HepG2 (cell line): ENCODE data around the gene VGF. TPM values are rescaled to one million over a fixed set of nuclear protein-coding genes. Genes with fewer than 3 reads are reported as not detected.

ENCODE experiments used
- ATF1 ChIP-seq: IDR thresholded peaks from 2 replicates; pipeline ENCODE4 v1.6.1; 2016; ENCODE audit warnings: mild to moderate bottlenecking, control low read depth
- EP300 ChIP-seq, 3 experiments: sonication (generic) in 1 of 3; formaldehyde crosslinking in 1 of 3; IDR thresholded peaks; 2 replicates each; pipeline versions ENCODE4 v1.5.1 to v1.6.1; 2011 to 2020; ENCODE audit warnings: low read depth in 2 of 3, low read length in 2 of 3, borderline replicate concordance in 1 of 3, improper control_type of control experiment in 1 of 3, mild to moderate bottlenecking in 1 of 3, missing genetic modification reagents in 1 of 3, moderate library complexity in 1 of 3
- FOXC1 ChIP-seq: sonication (generic); formaldehyde crosslinking; IDR thresholded peaks from 2 replicates; pipeline ENCODE4 v1.8.0; 2022; ENCODE audit warnings: mild to moderate bottlenecking, missing genetic modification reagents, borderline replicate concordance
- HMGXB4 ChIP-seq, 2 experiments: sonication (generic) in 1 of 2; formaldehyde crosslinking in 1 of 2; IDR thresholded peaks; 2 replicates each; pipeline versions ENCODE4 v1.4.0 to v1.6.1; 2018 to 2020; ENCODE audit warnings: missing genetic modification reagents in 2 of 2, borderline replicate concordance in 1 of 2, low read depth in 1 of 2, mild to moderate bottlenecking in 1 of 2, missing biosample characterization in 1 of 2
- HNF4G ChIP-seq, 2 experiments: sonication (generic) in 1 of 2; formaldehyde crosslinking in 1 of 2; IDR thresholded peaks; 2 replicates each; pipeline versions ENCODE4 v1.4.0 to v1.6.1; 2011 to 2020; ENCODE audit warnings: borderline replicate concordance in 2 of 2, low read depth in 2 of 2, mild to moderate bottlenecking in 2 of 2, low read length in 1 of 2, missing genetic modification reagents in 1 of 2, moderate library complexity in 1 of 2
- MAX ChIP-seq: IDR thresholded peaks from 2 replicates; pipeline ENCODE4 v1.6.1; 2012; ENCODE audit warnings: inconsistent platforms
- MXD1 ChIP-seq: sonication (generic); formaldehyde crosslinking; IDR thresholded peaks from 2 replicates; pipeline ENCODE4 v1.4.0; 2020; ENCODE audit warnings: mild to moderate bottlenecking, missing genetic modification reagents
- RARA ChIP-seq: IDR thresholded peaks from 2 replicates; pipeline ENCODE4 v1.6.1; 2016; ENCODE audit warnings: missing genetic modification reagents, missing compliant biosample characterization
- TBX2 ChIP-seq: sonication (generic); formaldehyde crosslinking; IDR thresholded peaks from 2 replicates; pipeline ENCODE4 v1.5.0; 2020; ENCODE audit warnings: missing genetic modification reagents, mild to moderate bottlenecking, borderline replicate concordance
- ZBTB4 ChIP-seq: sonication (generic); formaldehyde crosslinking; IDR thresholded peaks from 2 replicates; pipeline ENCODE4 v1.4.0; 2020; ENCODE audit warnings: missing genetic modification reagents, mild to moderate bottlenecking, borderline replicate concordance
- ZNF512B ChIP-seq: sonication (generic); formaldehyde crosslinking; IDR thresholded peaks from 2 replicates; pipeline ENCODE4 v1.5.1; 2020; ENCODE audit warnings: missing genetic modification reagents, mild to moderate bottlenecking, borderline replicate concordance
- ZNF567 ChIP-seq: sonication (generic); formaldehyde crosslinking; IDR thresholded peaks from 2 replicates; pipeline ENCODE4 v1.8.1; 2023; ENCODE audit warnings: mild to moderate bottlenecking, missing genetic modification reagents, borderline replicate concordance
- ZNF607 ChIP-seq: sonication (generic); formaldehyde crosslinking; IDR thresholded peaks from 2 replicates; pipeline ENCODE4 v1.5.1; 2020; ENCODE audit warnings: missing genetic modification reagents, mild to moderate bottlenecking, borderline replicate concordance
- ZNF644 ChIP-seq: IDR thresholded peaks from 2 replicates; pipeline ENCODE4 v1.6.1; 2016; ENCODE audit warnings: low read depth
- ZNF891 ChIP-seq: sonication (generic); formaldehyde crosslinking; IDR thresholded peaks from 2 replicates; pipeline ENCODE4 v1.5.0; 2020; ENCODE audit warnings: mild to moderate bottlenecking, missing genetic modification reagents
- polyA plus RNA-seq, 8 experiments: library from polyadenylated mRNA; depleted of rRNA in 3 of 8; stranded (reverse) in 7 of 8; unstranded in 1 of 8; fragments of >200 nt; fragmentation: Illumina TruSeq in 4 of 8; extraction: Trizol in 4 of 8; gene quantifications; 2 replicates each; pipeline versions ENCODE4 v1.2.1 to v1.2.3, GENCODE V29; 2011 to 2016; ENCODE audit warnings: low read depth in 4 of 8, missing spikeins in 1 of 8, mixed read lengths in 1 of 8; ENCODE audit not compliant: insufficient read depth in 1 of 8
- total RNA-seq, 5 experiments: library from RNA; depleted of rRNA; stranded (reverse); fragments of >200 nt; fragmentation: Illumina TruSeq; extraction: Trizol; gene quantifications; 2 replicates each; pipeline ENCODE4 v1.2.3, GENCODE V29; 2016; ENCODE audit warnings: low read depth in 1 of 5

VGF gene
- total and polyA plus RNA-seq, 2 of the 13 experiments (the other 11 are each of a cell fraction or from before 2014, with no cell fraction given), result 0.12 to 0.46 TPM

GRCh38 chr7:101138213-101138870 lies 27.0 kb downstream of the VGF start (continued):
- TF ChIP-seq ZBTB4 (CRISPR knock-in tag) (no peak), HNF4G (IDR thresholded peaks at IDR 0.05; ENCODE audit: borderline replicate concordance, low read depth, low read length) (no peak), HNF4G (CRISPR knock-in tag; IDR thresholded peaks at IDR 0.05; ENCODE audit: borderline replicate concordance, low read depth) (0 out of 2 replicates have a peak, but pooled peaks have one; percentile 38), MAX (peak; percentile 62; the same call in 1 of the 2 replicates), RARA (CRISPR knock-in tag) (peak; percentile 65), ZNF644 (CRISPR knock-in tag) (no peak), ZNF891 (CRISPR knock-in tag) (no peak), ZNF512B (CRISPR knock-in tag) (no peak), FOXC1 (CRISPR knock-in tag) (0 out of 2 replicates have a peak, but pooled peaks have one; percentile 42), ZNF567 (CRISPR knock-in tag) (no peak), TBX2 (CRISPR knock-in tag) (no peak), HMGXB4 (CRISPR knock-in tag; IDR thresholded peaks at IDR 0.05; ENCODE audit: borderline replicate concordance in 1 of 2, low read depth in 1 of 2) (peak in 1 of 2 experiments; percentile 10; a peak in 1 of 4 replicates), MXD1 (CRISPR knock-in tag) (no peak), ATF1 (CRISPR knock-in tag) (0 out of 2 replicates have a peak, but pooled peaks have one; percentile 33), ZNF607 (CRISPR knock-in tag) (no peak; the same call in 1 of the 2 replicates), EP300 (IDR thresholded peaks at IDR 0.05; ENCODE audit: low read depth in 2 of 2, low read length in 2 of 2) (peak; percentile 42 to 57; a peak in 1 of 4 replicates), EP300 (CRISPR knock-in tag; IDR thresholded peaks at IDR 0.05; ENCODE audit: borderline replicate concordance) (peak; percentile 67; the same call in 1 of the 2 replicates)
